Endothelial cell of umbilical vein (primary cell): ENCODE measurements around the gene LIMD2.

ENCODE experiments used
- FOS ChIP-seq: IDR thresholded peaks from 2 replicates; pipeline ENCODE4 v1.6.1; 2011; ENCODE audit warnings: mild to moderate bottlenecking, low read length, moderate library complexity, borderline replicate concordance; ENCODE audit not compliant: insufficient read depth
- POLR2A ChIP-seq: IDR thresholded peaks from 2 replicates; pipeline ENCODE4 v1.6.1; 2012; ENCODE audit warnings: low read depth, mild to moderate bottlenecking, control low read depth, low read length
- POLR2AphosphoS5 ChIP-seq: IDR thresholded peaks from 2 replicates; pipeline ENCODE4 v1.6.1; 2012; ENCODE audit warnings: low read depth, mild to moderate bottlenecking, control low read depth, low read length, moderate library complexity; ENCODE audit not compliant: insufficient read depth
- TF ChIP-seq, protein P1 (sequence below), 2 donors: IDR thresholded peaks; 1 replicate in 1 of 2; 2 replicates in 1 of 2; pipeline ENCODE4 v1.5.1; 2011; ENCODE audit warnings: low read length in 2 of 2, mild to moderate bottlenecking in 2 of 2, moderate library complexity in 2 of 2, control low read depth in 1 of 2, inconsistent platforms in 1 of 2, low read depth in 1 of 2; ENCODE audit not compliant: insufficient read depth in 1 of 2; ENCODE audit errors: extremely low read depth in 1 of 2

DNA sequence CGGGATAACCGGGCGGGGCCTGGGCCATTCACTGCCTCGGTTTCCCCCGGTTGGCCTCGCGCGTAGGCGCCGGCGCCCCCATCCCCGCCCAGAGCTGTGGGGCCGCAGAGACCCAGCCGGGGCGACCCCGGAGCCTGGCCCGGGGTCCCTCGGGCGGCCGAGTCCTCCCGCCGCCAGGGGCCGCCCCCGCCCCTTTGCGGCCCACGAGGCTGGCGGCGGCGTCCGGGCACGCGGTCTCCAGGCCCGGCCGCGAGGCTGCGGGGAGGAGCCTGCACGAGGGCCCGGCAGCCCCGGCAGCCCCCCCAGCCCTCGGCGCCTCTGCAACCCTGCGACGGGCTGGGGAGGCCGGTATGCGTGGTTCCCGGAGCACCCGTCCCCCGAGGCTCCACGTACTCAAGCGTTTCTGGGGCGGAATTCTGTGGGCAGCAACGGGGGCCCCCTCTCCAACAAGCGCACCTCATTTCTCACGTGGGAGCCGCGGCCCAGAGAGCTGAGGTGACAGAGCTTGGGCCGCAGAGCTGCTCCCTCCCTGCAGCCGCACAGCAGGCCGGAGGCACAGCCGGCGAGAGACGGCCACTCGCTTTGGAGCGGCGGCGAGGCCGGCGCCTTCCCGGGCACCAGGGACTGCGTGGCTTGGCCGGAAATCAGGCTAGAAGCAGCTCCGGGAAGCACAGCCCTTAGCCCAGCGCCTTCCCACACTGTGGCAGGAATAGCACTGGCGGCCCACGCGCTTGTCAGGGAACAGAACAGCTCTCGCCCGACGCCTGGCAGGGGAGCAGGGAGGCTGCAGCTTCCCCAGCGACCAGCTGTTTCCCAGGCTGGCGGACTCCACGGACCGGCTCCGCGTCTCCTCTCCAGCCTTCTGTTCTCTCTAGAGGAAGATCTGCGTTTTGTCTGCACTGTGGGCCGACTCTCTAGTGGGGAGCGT is 867 bp upstream of the LIMD2 start:
- TF ChIP-seq, protein P1, sequence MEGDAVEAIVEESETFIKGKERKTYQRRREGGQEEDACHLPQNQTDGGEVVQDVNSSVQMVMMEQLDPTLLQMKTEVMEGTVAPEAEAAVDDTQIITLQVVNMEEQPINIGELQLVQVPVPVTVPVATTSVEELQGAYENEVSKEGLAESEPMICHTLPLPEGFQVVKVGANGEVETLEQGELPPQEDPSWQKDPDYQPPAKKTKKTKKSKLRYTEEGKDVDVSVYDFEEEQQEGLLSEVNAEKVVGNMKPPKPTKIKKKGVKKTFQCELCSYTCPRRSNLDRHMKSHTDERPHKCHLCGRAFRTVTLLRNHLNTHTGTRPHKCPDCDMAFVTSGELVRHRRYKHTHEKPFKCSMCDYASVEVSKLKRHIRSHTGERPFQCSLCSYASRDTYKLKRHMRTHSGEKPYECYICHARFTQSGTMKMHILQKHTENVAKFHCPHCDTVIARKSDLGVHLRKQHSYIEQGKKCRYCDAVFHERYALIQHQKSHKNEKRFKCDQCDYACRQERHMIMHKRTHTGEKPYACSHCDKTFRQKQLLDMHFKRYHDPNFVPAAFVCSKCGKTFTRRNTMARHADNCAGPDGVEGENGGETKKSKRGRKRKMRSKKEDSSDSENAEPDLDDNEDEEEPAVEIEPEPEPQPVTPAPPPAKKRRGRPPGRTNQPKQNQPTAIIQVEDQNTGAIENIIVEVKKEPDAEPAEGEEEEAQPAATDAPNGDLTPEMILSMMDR (IDR thresholded peaks at IDR 0.05; ENCODE audit: extremely low read depth in 1 of 2, insufficient read depth in 1 of 2, low read depth in 1 of 2, low read length in 2 of 2) = peak; percentile 15 to 16
- TF ChIP-seq POLR2A (peak; percentile 10), FOS (no peak), POLR2AphosphoS5 (no peak)
